ENCODE results near the gene RNF126.

RNF126 gene

DNA sequence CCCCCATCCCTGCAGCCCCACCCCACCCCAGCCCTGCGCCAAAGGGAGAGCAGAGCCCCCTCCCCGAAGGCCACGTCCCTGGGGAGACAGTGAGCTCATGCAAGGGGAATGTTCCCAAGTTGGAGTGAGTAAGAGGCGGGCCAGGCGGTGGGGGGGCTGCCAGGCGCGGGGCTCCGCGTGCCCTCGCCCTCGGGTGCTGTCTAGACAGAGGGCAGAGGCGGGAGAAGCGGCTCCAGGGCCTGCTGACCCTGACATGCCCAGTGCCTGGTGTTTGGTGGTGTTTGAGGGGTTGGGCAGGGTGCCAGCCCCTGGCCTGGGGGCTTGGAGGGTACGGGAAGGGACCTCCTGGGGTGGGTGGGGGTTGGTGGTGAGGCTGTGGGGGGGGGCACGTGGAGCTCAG is 14.2 kb upstream of the RNF126 start:
- Histone ChIP-seq H3K9ac (ENCODE audit: low read length) (no peak overlapping the region), H3K36me3 (replicated peaks; ENCODE audit: low read depth, low read length) (no peaks in the 10 kb centered on the region), H3K4me2 (ENCODE audit: low read length) (no peak overlapping the region), H3K79me2 (ENCODE audit: low read length) (peaks cover 9% of the 10 kb centered on the region), H3K27me3 (ENCODE audit: low read depth, low read length) (no peaks in the 10 kb centered on the region), H3K4me1 (ENCODE audit: low read length) (peaks cover 9% of the 10 kb centered on the region), H4K20me1 (ENCODE audit: insufficient read depth, low read length) (peaks cover 3% of the 10 kb centered on the region; the same call in 1 of the 2 replicates), H3K9me3 (ENCODE audit: insufficient read depth, low read length) (no peaks in the 10 kb centered on the region), H3K27ac (ENCODE audit: low read length) (no peak overlapping the region), H3K4me3 (ENCODE audit: low read length) (no peak overlapping the region), H2AFZ (ENCODE audit: low read depth, low read length) (no peak overlapping the region)
- TF ChIP-seq EZH2phosphoT487 (IDR thresholded peaks at IDR 0.05; ENCODE audit: low read depth) (no peak), CTCF (IDR thresholded peaks at IDR 0.05; ENCODE audit: low read depth, low read length) (no peak)

DNA sequence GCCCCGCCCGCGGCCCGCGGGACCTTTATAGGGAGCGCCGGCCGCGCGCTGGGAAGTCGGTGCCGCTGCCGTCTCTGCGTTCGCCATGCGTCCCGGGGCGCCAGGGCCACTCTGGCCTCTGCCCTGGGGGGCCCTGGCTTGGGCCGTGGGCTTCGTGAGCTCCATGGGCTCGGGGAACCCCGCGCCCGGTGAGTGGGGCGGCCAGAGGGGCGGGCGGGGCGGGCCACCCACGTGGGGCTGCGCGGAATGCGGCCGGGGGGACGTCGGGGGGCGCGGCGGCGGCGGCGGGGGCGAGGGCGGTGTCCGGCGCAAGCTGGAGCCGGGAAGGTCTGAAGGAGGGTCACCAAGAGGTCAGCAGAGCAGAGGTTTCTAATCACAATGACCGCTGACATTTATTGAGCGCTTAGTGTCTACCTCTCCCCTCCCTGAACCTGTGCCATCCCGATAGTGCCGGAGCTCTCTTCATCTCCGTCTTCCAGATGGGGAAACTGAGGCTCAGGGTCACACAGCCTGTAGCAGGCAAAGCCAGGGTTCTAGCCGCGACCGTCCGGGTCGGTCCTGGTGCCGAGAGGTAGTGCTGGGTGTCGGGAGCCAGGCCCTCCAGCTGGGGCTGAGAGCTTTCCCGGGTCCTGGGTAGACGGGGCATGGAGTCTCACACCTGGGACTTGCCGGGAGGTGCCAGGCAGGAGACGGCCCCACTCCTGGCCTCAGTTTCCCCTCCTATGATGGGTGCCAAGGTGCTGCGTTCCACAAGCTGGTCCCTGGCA is 13.5 kb upstream of the RNF126 start, which contains the start of gene FSTL3:
TSS of gene FSTL3 (plus strand) at position 54 of the 767 bp plus-strand sequence. CDS start at position 86, 32 bp downstream.
- Histone ChIP-seq H3K9ac (ENCODE audit: low read length) (no peak within 1 kb of the TSS), H3K4me1 (ENCODE audit: low read length) (peaks cover 9% of the 10 kb centered on the region), H2AFZ (ENCODE audit: low read depth, low read length) (no peak within 1 kb of the TSS), H3K4me2 (ENCODE audit: low read length) (no peak within 1 kb of the TSS), H3K79me2 (ENCODE audit: low read length) (peaks cover 9% of the 10 kb centered on the region), H3K36me3 (replicated peaks; ENCODE audit: low read depth, low read length) (no peaks in the 10 kb centered on the region), H3K27ac (ENCODE audit: low read length) (no peak within 1 kb of the TSS), H4K20me1 (ENCODE audit: insufficient read depth, low read length) (peaks cover 3% of the 10 kb centered on the region; the same call in 1 of the 2 replicates), H3K4me3 (ENCODE audit: low read length) (no peak within 1 kb of the TSS), H3K27me3 (ENCODE audit: low read depth, low read length) (no peaks in the 10 kb centered on the region), H3K9me3 (ENCODE audit: insufficient read depth, low read length) (no peaks in the 10 kb centered on the region)
- TF ChIP-seq EZH2phosphoT487 (IDR thresholded peaks at IDR 0.05; ENCODE audit: low read depth) (no peak), CTCF (IDR thresholded peaks at IDR 0.05; ENCODE audit: low read depth, low read length) (no peak)

DNA sequence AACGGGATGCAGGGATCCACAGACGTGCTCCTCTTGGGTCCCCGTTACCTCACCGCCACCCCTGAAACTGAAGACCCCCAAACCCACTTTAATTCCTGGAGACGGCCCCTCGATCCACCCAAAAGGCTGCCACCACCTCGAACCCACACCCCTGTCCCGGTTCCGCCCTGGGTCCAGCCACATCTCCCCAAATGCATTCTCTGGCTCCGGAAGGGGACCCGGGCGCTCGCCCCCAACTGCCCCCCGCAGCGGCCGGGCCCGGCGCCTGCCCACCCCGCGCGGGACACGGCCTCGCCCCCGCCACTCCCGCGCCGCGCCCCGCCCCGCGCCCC is 13.0 kb upstream of the RNF126 start:
- Histone ChIP-seq H3K9ac (ENCODE audit: low read length) (no peak overlapping the region), H2AFZ (ENCODE audit: low read depth, low read length) (no peak overlapping the region), H3K4me2 (ENCODE audit: low read length) (no peak overlapping the region), H3K27ac (ENCODE audit: low read length) (no peak overlapping the region), H3K4me3 (ENCODE audit: low read length) (no peak overlapping the region), H3K4me1 (ENCODE audit: low read length) (peaks cover 6% of the 10 kb centered on the region), H3K9me3 (ENCODE audit: insufficient read depth, low read length) (no peaks in the 10 kb centered on the region), H4K20me1 (ENCODE audit: insufficient read depth, low read length) (peaks cover 3% of the 10 kb centered on the region; the same call in 1 of the 2 replicates), H3K79me2 (ENCODE audit: low read length) (peaks cover 9% of the 10 kb centered on the region), H3K36me3 (replicated peaks; ENCODE audit: low read depth, low read length) (no peaks in the 10 kb centered on the region), H3K27me3 (ENCODE audit: low read depth, low read length) (no peaks in the 10 kb centered on the region)
- TF ChIP-seq EZH2phosphoT487 (IDR thresholded peaks at IDR 0.05; ENCODE audit: low read depth) (no peak), CTCF (IDR thresholded peaks at IDR 0.05; ENCODE audit: low read depth, low read length) (no peak)

DNA sequence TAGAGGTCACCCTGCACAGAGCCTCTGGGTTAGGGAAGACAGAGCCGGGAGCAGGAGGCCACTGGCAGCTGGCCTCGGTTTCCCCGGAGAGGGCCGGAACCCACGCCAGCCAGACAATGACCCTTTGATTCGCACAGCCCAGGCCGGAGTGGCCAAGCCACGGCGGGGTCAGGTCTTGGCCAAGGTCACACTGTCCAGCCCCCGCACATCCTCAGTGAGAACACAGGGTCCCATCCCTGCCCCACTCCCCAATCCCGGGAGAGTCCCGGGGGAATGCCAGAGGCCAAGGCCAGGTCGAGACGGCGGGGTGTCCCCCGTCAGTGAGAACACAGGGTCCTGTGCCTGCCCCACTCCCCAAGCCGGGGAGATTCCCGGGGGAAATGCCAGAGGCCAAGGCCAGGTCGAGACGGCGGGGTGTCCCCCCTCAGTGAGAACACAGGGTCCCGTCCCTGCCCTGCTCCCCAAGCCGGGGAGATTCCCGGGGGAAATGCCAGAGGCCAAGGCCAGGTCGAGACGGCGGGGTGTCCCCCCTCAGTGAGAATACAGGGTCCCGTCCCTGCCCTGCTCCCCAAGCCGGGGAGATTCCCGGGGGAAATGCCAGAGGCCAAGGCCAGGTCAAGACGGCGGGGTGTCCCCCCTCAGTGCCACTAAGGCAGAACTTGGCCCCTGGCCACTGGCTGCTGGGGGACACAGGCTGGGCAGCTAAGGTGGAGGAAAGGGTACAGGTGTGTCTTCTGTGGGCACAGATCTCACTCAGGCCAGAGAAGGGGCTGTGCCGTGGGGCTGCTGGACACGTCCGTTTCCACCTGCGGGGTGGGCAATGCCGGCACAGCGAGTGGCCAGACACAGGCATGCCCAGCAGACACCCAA is 11.5 kb upstream of the RNF126 start:
- Histone ChIP-seq H3K4me2 (ENCODE audit: low read length) (no peak overlapping the region), H3K27ac (ENCODE audit: low read length) (no peak overlapping the region), H3K27me3 (ENCODE audit: low read depth, low read length) (no peaks in the 10 kb centered on the region), H3K36me3 (replicated peaks; ENCODE audit: low read depth, low read length) (no peaks in the 10 kb centered on the region), H3K79me2 (ENCODE audit: low read length) (peaks cover 8% of the 10 kb centered on the region), H3K9ac (ENCODE audit: low read length) (no peak overlapping the region), H2AFZ (ENCODE audit: low read depth, low read length) (no peak overlapping the region), H3K4me1 (ENCODE audit: low read length) (peaks cover 6% of the 10 kb centered on the region), H4K20me1 (ENCODE audit: insufficient read depth, low read length) (peaks cover 3% of the 10 kb centered on the region; the same call in 1 of the 2 replicates), H3K4me3 (ENCODE audit: low read length) (no peak overlapping the region), H3K9me3 (ENCODE audit: insufficient read depth, low read length) (no peaks in the 10 kb centered on the region)
- no peak for TF ChIP-seq CTCF (IDR thresholded peaks at IDR 0.05; ENCODE audit: low read depth, low read length)
